ENCODE measurements around the gene NDEL1.

GRCh38 chr17:8475781-8476180 lies 40.1 kb downstream of the NDEL1 start:
- no peak for TF ChIP-seq ZNF274 (IDR thresholded peaks at IDR 0.05; ENCODE audit: low read depth, low read length)
- TF ChIP-seq YY1 (IDR thresholded peaks at IDR 0.05; ENCODE audit: insufficient read depth, insufficient read length), result no peak

Data from NT2/D1 (cell line).